ENCODE data around the gene WHAMM.

- TF ChIP-seq CTCF (conservative IDR thresholded peaks at IDR 0.05; ENCODE audit: low read length) (no peak), EZH2phosphoT487 (IDR thresholded peaks at IDR 0.05; ENCODE audit: borderline replicate concordance, low read depth, low read length) (no peak)
These were observed 42.0 kb downstream of the WHAMM start for GRCh38 chr15:82851306-82851850.
